Measurements from ENCODE around the gene SRMS.

GRCh38 chr20:63508072-63508768, 39.3 kb downstream of the SRMS start:
- TF ChIP-seq CTCF (optimal IDR thresholded peaks at IDR 0.05 in 1 of 3, IDR thresholded peaks at IDR 0.05 in 1 of 3, conservative IDR thresholded peaks at IDR 0.05 in 1 of 3; ENCODE audit: extremely low read depth in 1 of 3, insufficient read depth in 2 of 3, low read length in 3 of 3) (no peak), EZH2 (IDR thresholded peaks at IDR 0.05; ENCODE audit: low read length) (no peak)
